Measurements from ENCODE around the gene PTPRS.
A peak's percentile ranks its signal among the peaks of the same experiment; 100 is the strongest.
"Not testable (repeated sequence)": the region's sequence is repeated elsewhere in the genome, so short reads cannot be mapped to it uniquely, and the experiment has no call there.

PTPRS gene

GRCh38 chr19:5340637-5341447 is at the start of gene PTPRS:
TSS of gene PTPRS (minus strand) at chr19:5340812. CDS start at chr19:5286140, 54,672 bp downstream.
- peak; percentile 62 for DNase-seq

DNA sequence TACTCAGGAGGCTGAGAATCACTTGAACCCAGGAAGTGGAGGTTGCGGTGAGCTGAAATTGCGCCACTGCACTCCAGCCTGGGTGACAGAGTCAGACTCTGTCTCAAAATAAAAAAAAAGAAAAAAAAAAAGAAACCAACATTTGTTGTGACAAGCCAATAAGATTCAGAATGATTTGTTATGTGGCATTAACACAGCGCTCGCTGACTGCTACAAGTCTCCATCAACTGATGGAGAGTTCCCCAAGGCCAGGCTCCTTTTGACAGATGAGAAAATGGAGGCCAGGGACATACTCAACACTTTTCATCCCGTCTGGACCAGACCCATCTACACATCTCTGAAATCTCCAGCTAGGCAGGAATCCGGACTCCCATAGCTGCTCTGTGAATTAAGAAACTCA is 48.7 kb upstream of the PTPRS start:
- DNase-seq = no peak

DNA sequence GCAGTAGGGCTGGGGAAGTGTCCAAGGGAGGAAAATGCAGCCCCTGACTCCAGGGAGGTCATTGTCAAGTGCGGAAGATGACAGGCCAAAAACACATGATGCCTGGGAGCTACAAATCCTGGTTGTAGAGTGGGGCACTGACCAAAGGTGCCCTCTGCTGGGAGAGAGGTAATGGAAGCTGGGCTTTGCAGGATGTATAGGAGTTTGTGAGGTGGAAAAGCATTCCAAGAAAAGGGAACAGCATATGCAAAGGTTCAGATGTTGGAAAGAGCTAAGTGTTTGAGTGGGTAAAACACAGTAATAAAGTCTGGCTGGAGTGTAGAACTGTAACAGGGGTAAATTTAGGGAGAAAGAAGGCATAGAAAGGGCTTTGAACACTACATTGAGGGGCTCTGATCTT is 46.9 kb upstream of the PTPRS start:
- no peak for DNase-seq

GRCh38 chr19:5386841-5387240 is 46.2 kb upstream of the PTPRS start:
- no peak for DNase-seq

DNA sequence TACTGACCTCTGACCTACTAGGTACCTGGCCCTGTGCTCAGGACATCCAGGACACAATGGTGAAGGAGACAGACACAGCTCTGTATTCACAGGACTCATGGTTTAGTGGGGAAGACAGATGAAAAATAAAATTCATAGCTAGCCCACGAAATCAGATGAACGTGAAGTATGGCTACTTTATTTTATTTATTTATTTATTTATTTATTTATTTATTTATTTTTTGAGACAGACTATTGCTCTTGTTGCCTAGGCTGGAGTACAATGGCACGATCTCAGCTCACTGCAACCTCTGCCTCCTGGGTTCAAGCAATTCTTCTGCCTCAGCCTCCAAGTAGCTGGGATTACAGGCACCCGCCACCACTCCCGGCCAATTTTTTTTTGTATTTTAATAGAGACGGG is 40.6 kb upstream of the PTPRS start:
- not testable (repeated sequence) for DNase-seq

DNA sequence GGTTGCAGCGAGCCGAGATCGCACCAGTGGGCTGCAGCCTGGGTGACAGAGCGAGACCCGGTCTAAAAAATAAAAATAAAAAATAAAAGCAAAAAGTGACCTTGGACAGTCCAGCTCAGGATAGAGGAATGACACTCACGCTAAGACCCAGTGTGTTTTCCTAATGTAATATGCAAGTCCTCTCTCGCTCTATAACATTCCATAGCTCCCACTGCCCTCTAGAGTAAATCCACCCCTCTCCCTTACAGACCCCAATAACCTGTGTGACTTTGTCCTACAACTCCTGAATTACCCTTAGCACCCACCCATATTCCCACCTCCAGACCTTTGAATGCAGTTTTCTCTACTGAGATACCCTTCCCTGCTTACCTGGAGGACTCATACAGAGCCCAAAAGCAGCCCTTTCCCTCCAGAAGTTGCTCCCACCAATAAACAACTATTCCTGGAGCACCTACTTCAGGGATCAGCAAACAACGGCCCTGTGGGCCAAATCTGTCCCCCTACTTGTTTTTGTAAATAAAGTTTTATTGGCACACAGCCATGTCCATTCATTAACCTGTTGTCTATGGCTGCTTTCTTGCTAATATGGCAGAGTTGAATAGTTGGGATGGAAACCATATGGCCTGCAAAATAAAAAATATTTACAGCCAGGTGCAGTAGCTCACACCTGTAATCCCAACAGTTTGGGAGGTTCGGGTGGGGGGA is 39.8 kb upstream of the PTPRS start:
- DNase-seq = no peak

GRCh38 chr19:5376928-5377327 is 36.3 kb upstream of the PTPRS start:
- DNase-seq = no peak

- no peak for DNase-seq
Observed at GRCh38 chr19:5372572-5373200, 32.1 kb upstream of the PTPRS start.

- peak; percentile 48 for DNase-seq
Observed at GRCh38 chr19:5369962-5370367, 29.4 kb upstream of the PTPRS start.

DNA sequence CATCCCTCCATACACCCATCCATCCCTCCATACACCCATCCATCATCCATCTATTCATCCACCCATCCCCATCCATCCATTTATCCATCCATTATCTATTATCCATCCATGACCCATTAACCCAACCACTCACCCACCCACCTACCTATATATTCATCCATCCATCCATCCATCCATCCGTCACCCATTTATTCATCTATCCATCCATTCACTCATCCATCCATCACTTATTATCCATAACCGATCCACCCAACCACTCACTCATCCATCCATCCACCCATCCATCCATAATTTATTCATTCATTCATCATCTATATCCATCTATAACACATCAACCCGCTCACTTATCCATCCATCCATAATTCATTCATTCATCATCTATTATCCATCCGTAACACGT is 28.7 kb upstream of the PTPRS start:
- DNase-seq = no peak

GRCh38 chr19:5367530-5368133 is 27.0 kb upstream of the PTPRS start:
- DNase-seq = no peak

GRCh38 chr19:5365905-5366304 is 25.3 kb upstream of the PTPRS start:
- DNase-seq = no peak

GRCh38 chr19:5364674-5365073 is 24.1 kb upstream of the PTPRS start:
- no peak for DNase-seq

- DNase-seq = not testable (repeated sequence)
Observed at GRCh38 chr19:5361839-5362238, 21.2 kb upstream of the PTPRS start.

GRCh38 chr19:5361407-5361806 is 20.8 kb upstream of the PTPRS start:
- DNase-seq = no peak

DNA sequence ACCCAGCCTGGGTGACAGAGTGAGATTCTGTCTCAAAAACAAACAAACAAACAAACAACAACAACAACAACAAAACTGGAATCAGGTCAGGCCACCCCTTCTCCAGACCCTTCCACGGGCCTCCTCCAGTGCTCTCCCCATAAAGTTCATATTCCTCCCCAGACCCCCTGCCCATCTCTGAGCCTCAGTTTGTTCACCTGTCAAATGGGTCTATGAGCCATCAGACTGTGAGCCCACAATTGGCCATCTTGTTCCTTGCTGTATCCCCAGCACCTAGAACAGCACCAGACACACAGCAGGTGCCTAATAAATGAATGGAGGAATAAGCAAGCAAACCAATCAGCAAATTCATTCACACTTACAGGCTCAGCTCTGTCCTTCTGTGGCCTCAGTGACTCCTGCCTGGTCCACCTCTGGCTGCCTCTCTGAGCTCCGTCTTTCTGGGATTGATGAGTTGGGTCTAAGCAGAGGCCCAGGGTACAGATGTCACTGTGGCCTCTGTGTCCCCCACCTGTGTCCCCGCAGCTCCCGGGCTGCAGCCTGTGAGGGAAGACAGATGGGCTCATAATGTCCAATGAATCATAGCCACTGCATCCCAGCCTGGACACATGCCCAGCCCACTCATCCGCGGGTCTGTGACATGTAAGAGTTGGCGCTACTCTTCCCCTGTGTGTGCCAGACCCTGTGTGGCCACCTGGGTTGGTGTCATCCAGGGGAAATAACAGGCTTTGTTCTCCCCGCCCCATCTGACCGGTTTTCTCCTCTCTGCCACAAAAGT is 19.6 kb upstream of the PTPRS start:
- DNase-seq = no peak

DNA sequence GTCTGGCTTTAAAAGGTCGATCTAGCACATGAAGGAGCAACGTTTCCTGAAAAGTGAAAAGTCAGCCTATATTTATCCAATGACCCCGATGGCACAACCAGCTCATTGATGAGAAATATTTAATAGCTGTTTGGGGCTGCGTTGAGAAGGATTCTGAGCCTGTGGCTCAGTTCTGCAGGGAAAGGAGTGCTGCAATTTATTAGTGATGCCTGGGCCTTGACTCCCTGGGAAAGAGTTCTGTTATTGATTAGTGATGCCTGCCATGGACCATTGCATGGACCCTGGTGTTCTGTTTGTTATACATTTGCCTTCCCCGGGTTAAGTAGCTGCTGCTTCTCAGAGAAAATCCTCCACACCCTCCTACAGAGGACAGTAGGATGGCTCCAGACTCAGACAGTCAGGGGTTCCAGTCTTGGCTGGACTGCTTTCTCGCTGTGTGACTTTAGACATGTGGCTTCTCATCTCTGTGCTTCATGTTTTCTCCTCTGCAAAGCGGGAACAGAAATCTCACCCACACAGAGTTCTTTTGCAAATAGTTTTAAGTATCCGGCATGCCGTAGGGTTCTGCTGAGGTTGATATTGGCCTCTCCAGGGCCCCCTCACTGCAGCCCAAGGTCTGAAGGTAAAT is 17.7 kb upstream of the PTPRS start:
- no peak for DNase-seq

- DNase-seq = no peak
Observed at GRCh38 chr19:5357584-5357983, 17.0 kb upstream of the PTPRS start.

DNA sequence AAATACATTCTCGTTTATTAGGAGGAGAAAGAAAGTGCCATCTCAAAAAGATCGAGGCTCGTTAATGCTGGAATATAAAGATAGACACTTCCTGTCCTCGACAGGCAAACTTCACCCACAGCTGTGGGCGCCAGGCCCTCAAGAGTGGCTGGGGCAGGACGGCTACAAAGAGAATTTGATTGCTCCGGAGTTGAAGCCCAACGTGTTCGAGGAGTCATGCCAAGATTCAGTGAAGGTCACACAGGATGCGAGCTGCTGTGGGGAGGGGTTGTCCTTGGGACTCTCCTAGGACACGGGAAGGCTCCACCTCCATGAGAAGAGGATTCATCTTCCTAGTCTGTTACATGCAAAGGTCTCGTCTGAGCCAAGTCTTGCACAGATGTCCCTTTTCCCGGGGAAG is 16.3 kb upstream of the PTPRS start:
- no peak for DNase-seq

- DNase-seq = no peak
Observed at GRCh38 chr19:5356428-5356827, 15.8 kb upstream of the PTPRS start.

- DNase-seq = no peak
Observed at GRCh38 chr19:5355693-5356092, 15.1 kb upstream of the PTPRS start.

DNA sequence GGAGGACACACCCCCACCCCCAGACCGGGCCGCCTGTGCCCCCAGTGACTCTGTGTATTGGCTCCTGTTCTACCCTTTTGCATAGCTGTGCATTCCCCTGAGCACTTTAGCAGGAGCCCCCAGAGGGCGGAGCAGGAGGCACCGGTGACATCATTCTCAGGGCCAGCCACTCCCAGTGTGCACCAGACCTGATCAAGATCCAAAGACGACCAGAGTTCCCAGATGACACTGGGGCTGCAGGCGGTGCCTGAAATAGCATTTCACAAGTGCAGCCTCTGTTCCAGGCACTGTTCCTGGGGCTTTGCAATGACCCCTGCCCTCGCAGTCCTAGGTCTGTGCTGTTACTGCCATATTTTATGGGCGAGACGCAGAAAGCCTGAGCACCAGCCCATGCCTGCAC is 14.5 kb upstream of the PTPRS start:
- no peak for DNase-seq

All from stimulated activated CD4-positive, alpha-beta T cell treated with anti-CD3 and anti-CD28 coated beads, Interleukin-12 subunit alpha, Interleukin-12 subunit beta, amount 100 ng/mL, for 4 hours (primary cell).